H1 (cell line): Measurements from ENCODE around the gene SPATA19.

Source experiments
- ATF2 ChIP-seq: IDR thresholded peaks from 2 replicates; pipeline ENCODE4 v1.6.1; 2012; ENCODE audit warnings: low read length, inconsistent platforms
- CHD2 ChIP-seq: IDR thresholded peaks from 2 replicates; pipeline ENCODE4 v1.6.1; 2012; ENCODE audit warnings: low read length, improper control_type of control experiment
- CTCF ChIP-seq, 3 experiments: IDR thresholded peaks; 1 replicate in 2 of 3; 2 replicates in 1 of 3; pipeline versions ENCODE4 v1.5.1 to v1.6.1; 2011; ENCODE audit warnings: low read length in 3 of 3, mild to moderate bottlenecking in 3 of 3, inconsistent platforms in 2 of 3, low read depth in 1 of 3, moderate library complexity in 1 of 3; ENCODE audit not compliant: insufficient read depth in 1 of 3; ENCODE audit errors: control extremely low read depth in 1 of 3
- EP300 ChIP-seq, 2 experiments: IDR thresholded peaks; 1 replicate in 1 of 2; 2 replicates in 1 of 2; pipeline ENCODE4 v1.6.1; 2011 to 2012; ENCODE audit warnings: low read depth in 2 of 2, low read length in 2 of 2, mild to moderate bottlenecking in 2 of 2, borderline replicate concordance in 1 of 2, inconsistent platforms in 1 of 2, moderate library complexity in 1 of 2
- GTF2F1 ChIP-seq: IDR thresholded peaks from 2 replicates; pipeline ENCODE4 v1.6.1; 2012; ENCODE audit warnings: low read depth, low read length, improper control_type of control experiment, borderline replicate concordance
- JUN ChIP-seq: IDR thresholded peaks from 2 replicates; pipeline ENCODE4 v1.6.1; 2011; ENCODE audit warnings: low read depth, mild to moderate bottlenecking, improper control_type of control experiment, low read length
- MAFK ChIP-seq: IDR thresholded peaks from 2 replicates; pipeline ENCODE4 v1.6.1; 2012; ENCODE audit warnings: low read depth, mild to moderate bottlenecking, improper control_type of control experiment, low read length
- POLR2A ChIP-seq, 2 experiments: IDR thresholded peaks; 1 replicate in 1 of 2; 2 replicates in 1 of 2; pipeline ENCODE4 v1.6.1; 2011; ENCODE audit warnings: low read depth in 2 of 2, low read length in 2 of 2, mild to moderate bottlenecking in 2 of 2; ENCODE audit errors: control extremely low read depth in 1 of 2
- POLR2AphosphoS5 ChIP-seq: IDR thresholded peaks from 2 replicates; pipeline ENCODE4 v1.6.1; 2011; ENCODE audit warnings: low read depth, low read length
- RAD21 ChIP-seq, 2 experiments: IDR thresholded peaks in 1 of 2; conservative IDR thresholded peaks in 1 of 2; 2 replicates each; pipeline ENCODE4 v1.6.1; 2011; ENCODE audit warnings: low read depth in 2 of 2, low read length in 2 of 2, improper control_type of control experiment in 1 of 2, inconsistent platforms in 1 of 2, mild to moderate bottlenecking in 1 of 2, moderate library complexity in 1 of 2
- RXRA ChIP-seq: IDR thresholded peaks from 2 replicates; pipeline ENCODE4 v1.6.1; 2011; ENCODE audit warnings: low read depth, mild to moderate bottlenecking, low read length, moderate library complexity; ENCODE audit not compliant: insufficient read depth
- SP2 ChIP-seq: IDR thresholded peaks from 2 replicates; pipeline ENCODE4 v1.6.1; 2012; ENCODE audit warnings: mild to moderate bottlenecking, low read length, inconsistent platforms
- ZNF274 ChIP-seq: IDR thresholded peaks from 2 replicates; pipeline ENCODE4 v1.7.0; 2012; ENCODE audit warnings: low read length, borderline replicate concordance; ENCODE audit errors: extremely low read depth

- no peak for TF ChIP-seq GTF2F1
- TF ChIP-seq CTCF (IDR thresholded peaks at IDR 0.05; ENCODE audit: control extremely low read depth in 1 of 3, insufficient read depth in 1 of 3, low read depth in 1 of 3, low read length in 3 of 3) = no peak
- TF ChIP-seq SP2 = no peak
- no peak for TF ChIP-seq POLR2A (IDR thresholded peaks at IDR 0.05; ENCODE audit: control extremely low read depth in 1 of 2, low read depth in 2 of 2, low read length in 2 of 2)
- no peak for TF ChIP-seq ZNF274
- no peak for TF ChIP-seq POLR2AphosphoS5
- no peak for TF ChIP-seq JUN
- no peak for TF ChIP-seq RAD21 (IDR thresholded peaks at IDR 0.05 in 1 of 2, conservative IDR thresholded peaks at IDR 0.05 in 1 of 2; ENCODE audit: low read depth in 2 of 2, low read length in 2 of 2)
- TF ChIP-seq CHD2 = no peak
- no peak for TF ChIP-seq RXRA
- no peak for TF ChIP-seq MAFK
- no peak for TF ChIP-seq ATF2
- TF ChIP-seq EP300 (IDR thresholded peaks at IDR 0.05; ENCODE audit: borderline replicate concordance in 1 of 2, low read depth in 2 of 2, low read length in 2 of 2) = no peak
Measured at GRCh38 chr11:133832096-133832990, 13.0 kb downstream of the SPATA19 start.
